Transverse colon (tissue), 4 donors: ENCODE results near the gene NPFFR2. TPM values are rescaled to one million over a fixed set of nuclear protein-coding genes. Genes with fewer than 3 reads are reported as not detected.

Experiments
- DNase-seq: peaks from one replicate; pipeline ENCODE4 v3.0.0-alpha.2; 2019
- H3K27ac ChIP-seq, 4 donors: fragments of 200-600 bp; sonication (generic); 2 replicates each; pipeline ENCODE4 v1.5.1; 2016 to 2018; ENCODE audit warnings: inconsistent platforms in 4 of 4
- H3K27me3 ChIP-seq: fragments of 200-600 bp; sonication (generic); 2 replicates; pipeline ENCODE4 v1.5.1; 2017; ENCODE audit warnings: inconsistent platforms
- H3K36me3 ChIP-seq, 4 donors: fragments of 200-600 bp; sonication (generic); 2 replicates each; pipeline ENCODE4 v1.5.1; 2017 to 2019; ENCODE audit warnings: inconsistent platforms in 4 of 4
- H3K4me1 ChIP-seq, 4 donors: fragments of 200-600 bp; sonication (generic); 2 replicates each; pipeline ENCODE4 v1.5.1; 2017 to 2020; ENCODE audit warnings: inconsistent platforms in 4 of 4
- H3K4me3 ChIP-seq, 4 donors: fragments of 200-600 bp; sonication (generic); 1 replicate in 1 of 4; 2 replicates in 3 of 4; pipeline versions ENCODE4 v1.5.1 to v1.6.1; 2017 to 2019; ENCODE audit warnings: inconsistent platforms in 4 of 4
- H3K9me3 ChIP-seq, 2 donors: fragments of 200-600 bp; sonication (generic); 2 replicates each; pipeline ENCODE4 v1.5.1; 2017 to 2019; ENCODE audit warnings: inconsistent platforms in 2 of 2
- EP300 ChIP-seq: sonication (generic); formaldehyde crosslinking; IDR thresholded peaks from one replicate; pipeline ENCODE4 v1.6.1; 2017; ENCODE audit warnings: antibody characterized with exemption, low read depth
- POLR2A ChIP-seq: fragments of 450-650 bp; IDR thresholded peaks from one replicate; pipeline ENCODE4 v1.6.1; 2016; ENCODE audit warnings: antibody characterized with exemption, mild to moderate bottlenecking, moderate library complexity
- POLR2AphosphoS5 ChIP-seq, 3 donors: sonication (generic); formaldehyde crosslinking; IDR thresholded peaks; one replicate each; pipeline ENCODE4 v1.6.1; 2016; ENCODE audit warnings: antibody characterized with exemption in 3 of 3
- WGBS, 2 donors: methylation state at CpG; one replicate each; pipeline ENCODE4 v1.1.5; 2018; ENCODE audit warnings: low coverage in 1 of 2; 5-methylcytosine and 5-hydroxymethylcytosine counted together
- in situ Hi-C, 4 donors: fragments of 200-750 bp; cut with MboI; loops; one replicate each; pipeline versions ENCODE4 v1.15.0 to v1.15.1; 2017; ENCODE audit warnings: low sequenced_read_pairs in 3 of 4, low pct_ligation_motif_present in 1 of 4, low pct_unique_long_range_greater_than_20kb in 1 of 4
- intact Hi-C: fragments of 100-400 bp; cut with DNase I; formaldehyde crosslinking; loops from one replicate; pipeline ENCODE4 v1.15.1; 2023; ENCODE audit warnings: low total_unique reads
- total RNA-seq, 4 donors: library from RNA; depleted of rRNA; stranded (reverse); fragments of >200 nt; gene quantifications; one replicate each; pipeline ENCODE4 v1.1.0, GENCODE V29; 2016
- TF ChIP-seq, protein P1 (sequence below), 5 experiments: fragments of 200-600 bp in 3 of 5; fragments of 450-650 bp in 2 of 5; sonication (generic) in 3 of 5; IDR thresholded peaks; 1 replicate in 2 of 5; 2 replicates in 3 of 5; pipeline ENCODE4 v1.5.1; 2016 to 2017; ENCODE audit warnings: antibody characterized with exemption in 5 of 5, inconsistent platforms in 3 of 5, mild to moderate bottlenecking in 2 of 5, moderate library complexity in 1 of 5

Gene NPFFR2
- total RNA-seq, 4 donors from 2014 or later: not detected

DNA sequence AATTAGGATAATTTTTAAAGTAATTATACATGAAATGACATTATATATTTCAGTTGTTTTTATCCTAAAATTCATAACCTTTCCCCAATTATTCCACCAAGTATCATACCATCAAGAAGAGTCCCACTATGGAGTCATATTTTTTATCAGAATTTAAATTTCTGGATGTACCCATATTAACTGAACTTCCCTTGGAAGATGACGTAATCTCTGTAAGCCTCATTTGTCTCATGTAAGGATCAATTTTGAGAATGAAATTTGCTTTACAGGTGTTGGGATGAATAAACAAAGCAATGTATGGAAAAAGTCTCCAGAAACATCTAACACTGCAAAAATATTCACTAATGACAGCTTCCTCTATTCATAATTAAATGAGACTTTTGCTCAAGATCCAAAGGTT, 147.5 kb downstream of the NPFFR2 start:
- Histone ChIP-seq H3K27me3 (no peaks in the 10 kb centered on the region), H3K9me3 (peaks cover 0 to 3% of the 10 kb centered on the region in 2 donors), H3K27ac (no peak overlapping the region), H3K36me3 (no peaks in the 10 kb centered on the region), H3K4me3 (no peak overlapping the region), H3K4me1 (no peaks in the 10 kb centered on the region)
- intact Hi-C loops (no loop called here), in situ Hi-C loops (no loop called here)
- TF ChIP-seq EP300: no peak
- no peak for TF ChIP-seq POLR2A
- TF ChIP-seq, protein P1, sequence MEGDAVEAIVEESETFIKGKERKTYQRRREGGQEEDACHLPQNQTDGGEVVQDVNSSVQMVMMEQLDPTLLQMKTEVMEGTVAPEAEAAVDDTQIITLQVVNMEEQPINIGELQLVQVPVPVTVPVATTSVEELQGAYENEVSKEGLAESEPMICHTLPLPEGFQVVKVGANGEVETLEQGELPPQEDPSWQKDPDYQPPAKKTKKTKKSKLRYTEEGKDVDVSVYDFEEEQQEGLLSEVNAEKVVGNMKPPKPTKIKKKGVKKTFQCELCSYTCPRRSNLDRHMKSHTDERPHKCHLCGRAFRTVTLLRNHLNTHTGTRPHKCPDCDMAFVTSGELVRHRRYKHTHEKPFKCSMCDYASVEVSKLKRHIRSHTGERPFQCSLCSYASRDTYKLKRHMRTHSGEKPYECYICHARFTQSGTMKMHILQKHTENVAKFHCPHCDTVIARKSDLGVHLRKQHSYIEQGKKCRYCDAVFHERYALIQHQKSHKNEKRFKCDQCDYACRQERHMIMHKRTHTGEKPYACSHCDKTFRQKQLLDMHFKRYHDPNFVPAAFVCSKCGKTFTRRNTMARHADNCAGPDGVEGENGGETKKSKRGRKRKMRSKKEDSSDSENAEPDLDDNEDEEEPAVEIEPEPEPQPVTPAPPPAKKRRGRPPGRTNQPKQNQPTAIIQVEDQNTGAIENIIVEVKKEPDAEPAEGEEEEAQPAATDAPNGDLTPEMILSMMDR (IDR thresholded peaks at IDR 0.05): no peak
- no peak for TF ChIP-seq POLR2AphosphoS5 (IDR thresholded peaks at IDR 0.05)
- DNase-seq: no peak
- WGBS, 2 donors: 89 to 100% methylated on average over 1 of the region's 1 CpG

DNA sequence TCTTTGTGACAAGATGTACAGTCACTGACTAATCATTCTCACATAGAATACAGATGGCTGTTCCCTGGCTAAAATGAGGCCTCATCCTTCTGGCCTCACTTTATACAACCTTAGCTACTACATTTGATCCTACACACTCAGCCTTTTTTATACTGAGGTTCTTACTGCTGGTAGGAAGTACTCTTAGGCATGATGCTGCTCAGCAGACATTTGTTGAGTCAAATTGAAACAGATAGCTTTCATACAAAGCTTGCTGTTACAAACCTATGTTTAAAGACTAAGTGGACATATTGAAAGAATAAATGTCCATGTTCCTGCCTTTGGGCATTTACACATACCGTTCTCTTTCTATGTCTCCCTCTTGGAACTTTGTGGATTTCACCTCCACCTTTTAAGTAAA, 154.9 kb downstream of the NPFFR2 start:
- Histone ChIP-seq H3K9me3 (no peaks in the 10 kb centered on the region), H3K36me3 (no peaks in the 10 kb centered on the region), H3K27ac (no peak overlapping the region), H3K4me3 (no peak overlapping the region), H3K4me1 (no peaks in the 10 kb centered on the region), H3K27me3 (no peaks in the 10 kb centered on the region)
- in situ Hi-C loops: no loop called here
- 92 to 93% methylated on average over 1 of the region's 1 CpG for WGBS, 2 donors
- DNase-seq: no peak
- TF ChIP-seq, protein P1 (IDR thresholded peaks at IDR 0.05): no peak
- no peak for TF ChIP-seq POLR2A
- no peak for TF ChIP-seq EP300
- no peak for TF ChIP-seq POLR2AphosphoS5 (IDR thresholded peaks at IDR 0.05)
- intact Hi-C loops: no loop called here

DNA sequence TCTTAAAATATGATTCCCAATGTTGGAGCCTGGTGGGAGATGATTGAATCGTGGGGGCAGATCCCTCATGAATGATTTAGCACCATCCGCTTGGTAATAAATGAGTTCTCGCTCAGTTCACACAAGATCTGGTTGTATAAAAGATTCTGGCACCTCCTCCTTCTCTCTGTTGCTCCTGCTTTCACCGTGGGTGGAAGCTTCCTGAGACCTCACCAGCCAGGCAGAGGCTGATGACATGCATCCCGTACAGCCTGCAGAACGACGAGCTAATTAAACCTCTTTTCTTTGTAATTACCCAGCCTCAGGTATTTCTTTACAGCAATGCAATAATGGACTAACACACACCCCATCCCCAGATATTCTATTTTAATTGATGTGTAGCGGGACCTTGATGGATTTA, 162.2 kb downstream of the NPFFR2 start:
- Histone ChIP-seq H3K36me3 (no peaks in the 10 kb centered on the region), H3K9me3 (no peaks in the 10 kb centered on the region), H3K27me3 (no peaks in the 10 kb centered on the region), H3K27ac (no peak overlapping the region), H3K4me3 (no peak overlapping the region), H3K4me1 (no peaks in the 10 kb centered on the region)
- in situ Hi-C loops (no loop called here), intact Hi-C loops (no loop called here)
- WGBS, 2 donors: 75 to 78% methylated on average over 4 to 8 of the region's 8 CpGs
- no peak for DNase-seq
- TF ChIP-seq EP300 (no peak), POLR2AphosphoS5 (IDR thresholded peaks at IDR 0.05) (no peak), POLR2A (no peak)
- TF ChIP-seq, protein P1 (IDR thresholded peaks at IDR 0.05): no peak

DNA sequence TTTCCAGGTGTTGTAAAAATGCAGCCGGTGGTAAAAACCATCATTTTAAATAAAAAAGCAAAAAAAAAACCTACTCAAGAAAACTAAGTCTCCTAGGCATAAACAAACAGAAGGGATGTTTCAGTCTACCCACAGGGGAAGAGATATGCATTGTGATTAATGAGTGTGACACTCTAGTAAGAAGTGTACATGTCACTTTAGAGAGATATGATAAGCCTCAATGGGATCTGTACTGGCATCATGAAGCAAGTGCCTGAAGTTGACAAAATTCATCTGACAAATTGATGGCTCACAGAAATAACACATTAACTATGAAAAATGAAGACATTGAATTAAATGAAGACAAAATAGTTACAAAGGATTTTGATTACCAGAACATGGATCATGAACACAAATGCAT, 162.7 kb downstream of the NPFFR2 start:
- H3K36me3 ChIP-seq: no peaks in the 10 kb centered on the region
- no peaks in the 10 kb centered on the region for H3K4me1 ChIP-seq
- in situ Hi-C loops: no loop called here
- DNase-seq: no peak
- TF ChIP-seq, protein P1 (IDR thresholded peaks at IDR 0.05): no peak
- TF ChIP-seq POLR2AphosphoS5 (IDR thresholded peaks at IDR 0.05): no peak
- no peak for TF ChIP-seq EP300
- no peak for TF ChIP-seq POLR2A
- H3K27me3 ChIP-seq: no peaks in the 10 kb centered on the region
- H3K4me3 ChIP-seq: no peak overlapping the region
- 71 to 82% methylated on average over 1 of the region's 1 CpG for WGBS, 2 donors
- no peak overlapping the region for H3K27ac ChIP-seq
- intact Hi-C loops: no loop called here
- H3K9me3 ChIP-seq: no peaks in the 10 kb centered on the region

Other genes starting within 250 kb of the NPFFR2 start
- not detected for gene GC, start 247.9 kb upstream of the NPFFR2 start, total RNA-seq